ENCODE results near the gene SEC14L6.
"Not testable (repeated sequence)": the region's sequence is repeated elsewhere in the genome, so short reads cannot be mapped to it uniquely, and the experiment has no call there.

The SEC14L6 gene

GRCh38 chr22:30546616-30547015 is at the start of gene SEC14L6:
TSS of gene SEC14L6 (minus strand) at chr22:30546741. CDS start at chr22:30546682, 59 bp downstream.
- FAIRE-seq: no peak

DNA sequence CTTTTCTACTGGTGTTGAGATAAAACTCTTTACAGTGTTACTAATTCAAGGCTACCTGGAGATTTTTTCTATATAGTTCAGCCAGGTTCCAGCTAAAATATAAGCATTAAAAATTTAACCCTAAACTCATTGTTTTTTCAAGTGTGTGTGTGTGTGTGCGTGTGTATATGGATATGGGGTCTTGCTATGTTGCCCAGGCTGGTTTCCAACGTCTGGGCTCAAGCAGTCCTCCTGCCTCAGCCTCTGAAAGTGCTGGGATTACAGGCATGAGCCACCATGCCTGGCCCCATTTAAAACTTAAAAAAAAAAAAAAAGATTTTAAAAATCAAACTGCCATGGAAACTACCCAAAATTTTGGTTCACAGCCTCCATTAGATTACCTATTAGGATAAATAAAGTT is 49.7 kb upstream of the SEC14L6 start:
- FAIRE-seq: no peak

DNA sequence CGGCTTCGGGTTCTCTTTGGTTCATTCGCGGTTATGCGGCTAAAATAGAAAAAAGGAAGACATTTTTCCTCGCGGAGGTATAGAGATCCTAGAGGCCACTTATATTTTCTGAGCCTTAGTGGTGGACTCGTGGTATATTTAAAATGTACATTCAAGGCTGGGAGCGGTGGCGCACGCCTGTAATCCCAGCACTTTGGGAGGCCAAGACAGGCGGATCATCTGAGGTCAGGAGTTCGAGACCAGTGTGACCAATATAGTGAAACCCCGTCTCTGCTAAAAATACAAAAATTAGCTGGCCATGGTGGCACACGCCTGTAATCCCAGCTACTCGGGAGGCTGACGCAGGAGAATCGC is 45.8 kb upstream of the SEC14L6 start:
- not testable (repeated sequence) for FAIRE-seq

DNA sequence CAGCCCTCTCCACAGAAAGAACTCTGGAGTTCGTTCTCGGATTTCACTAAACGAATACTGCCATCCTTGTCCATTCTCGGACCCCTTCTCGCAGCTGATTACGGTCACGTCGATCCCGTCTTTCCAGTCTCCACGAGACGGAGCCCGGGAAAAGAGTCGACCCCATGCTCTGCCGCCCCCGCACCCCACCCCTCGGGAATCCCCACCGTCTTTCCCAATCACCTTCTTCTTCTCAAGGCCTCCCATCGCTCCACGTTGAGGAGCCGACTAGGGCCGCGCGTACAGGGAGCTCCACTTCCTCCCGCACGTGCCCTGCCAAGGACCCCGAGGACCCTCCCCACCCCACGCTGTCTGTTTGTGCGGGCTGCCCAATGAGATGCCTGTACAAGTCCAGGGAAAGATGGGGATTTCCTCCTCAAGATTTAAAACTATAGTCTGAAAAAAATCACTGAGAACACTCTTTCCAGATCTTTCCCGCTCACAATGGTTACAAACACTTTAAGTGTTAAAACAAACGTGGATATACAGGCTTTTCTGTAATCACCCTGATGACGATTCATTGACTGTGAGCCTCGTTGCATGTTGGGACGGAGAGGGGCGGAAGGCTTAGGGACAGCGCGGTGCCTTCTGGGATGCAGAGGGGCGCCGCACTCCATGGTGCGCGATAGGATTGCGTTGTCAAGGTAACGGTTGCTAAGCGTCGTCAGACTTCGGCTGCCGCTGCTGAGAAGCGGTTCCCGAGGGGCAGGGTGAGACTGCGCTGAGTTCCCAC is 45.2 kb upstream of the SEC14L6 start, which contains the start of gene PES1:
Gene PES1, minus strand, starts transcription at position 323 of the 772 bp plus-strand sequence. Its CDS starts 77 bp downstream, at position 246.
- FAIRE-seq: peak; percentile 86

GRCh38 chr22:30591191-30591587 is 44.6 kb upstream of the SEC14L6 start:
- FAIRE-seq: no peak

DNA sequence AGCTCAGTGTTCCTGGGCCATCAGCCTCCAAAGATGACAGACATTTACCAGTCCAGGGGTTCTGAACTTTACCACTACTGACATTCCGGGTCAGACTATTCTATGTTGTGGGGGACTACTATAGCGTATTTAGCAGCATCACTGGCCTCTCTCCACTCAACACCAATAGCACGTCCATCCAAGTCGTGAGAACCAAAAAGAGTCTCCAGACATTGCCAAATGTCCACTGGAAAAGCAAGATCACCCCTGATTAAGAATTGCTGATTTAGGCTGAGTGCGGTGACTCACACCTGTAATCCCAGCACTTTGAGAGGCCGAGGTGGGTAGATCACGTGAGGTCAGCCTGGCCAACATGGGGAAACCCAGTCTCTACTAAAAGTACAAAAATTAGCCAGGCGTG is 39.9 kb upstream of the SEC14L6 start:
- no peak for FAIRE-seq

DNA sequence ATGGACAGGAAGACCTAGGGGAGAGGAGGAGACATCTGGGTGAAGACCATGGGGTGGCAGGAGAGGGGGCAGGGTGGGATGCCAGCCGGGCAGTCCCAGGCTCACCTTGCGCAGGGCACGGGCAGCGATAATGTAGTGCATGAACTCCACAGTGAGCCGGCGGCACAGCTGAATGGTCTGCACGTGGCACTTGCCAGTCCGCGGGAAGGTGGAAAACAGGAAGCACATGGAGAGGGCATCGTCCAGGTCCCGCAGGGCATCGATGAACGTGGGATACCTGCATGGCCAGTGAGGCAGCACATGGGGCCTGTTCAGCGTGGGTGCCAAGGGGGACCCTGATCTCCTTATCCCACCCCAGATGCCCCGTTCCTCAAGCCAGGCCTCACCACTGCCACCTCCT is 37.9 kb upstream of the SEC14L6 start:
- no peak for FAIRE-seq

- no peak for FAIRE-seq
Measured at GRCh38 chr22:30582788-30583545, 36.4 kb upstream of the SEC14L6 start.

DNA sequence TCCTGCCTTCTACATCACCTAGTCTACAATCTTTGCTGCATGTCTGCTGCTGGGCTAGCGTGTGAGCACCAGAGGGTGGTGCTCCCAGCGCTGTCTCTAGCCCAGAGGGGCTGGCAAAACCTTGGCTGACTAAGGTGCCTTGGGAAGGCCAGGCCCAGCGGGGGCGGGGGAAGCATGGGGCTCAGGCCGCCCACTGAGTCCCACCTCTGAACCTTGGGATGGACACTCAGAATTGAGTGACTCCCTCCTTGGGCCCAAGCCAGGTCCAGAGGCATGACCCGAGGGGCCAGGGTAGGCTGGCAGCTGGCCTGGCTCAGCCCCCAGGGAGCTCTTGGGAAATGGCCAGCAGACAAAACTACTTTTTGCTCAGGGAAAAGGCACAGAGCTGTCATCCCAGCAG is 35.5 kb upstream of the SEC14L6 start:
- FAIRE-seq: no peak

- FAIRE-seq: no peak
Measured at GRCh38 chr22:30580896-30581295, 34.4 kb upstream of the SEC14L6 start.

DNA sequence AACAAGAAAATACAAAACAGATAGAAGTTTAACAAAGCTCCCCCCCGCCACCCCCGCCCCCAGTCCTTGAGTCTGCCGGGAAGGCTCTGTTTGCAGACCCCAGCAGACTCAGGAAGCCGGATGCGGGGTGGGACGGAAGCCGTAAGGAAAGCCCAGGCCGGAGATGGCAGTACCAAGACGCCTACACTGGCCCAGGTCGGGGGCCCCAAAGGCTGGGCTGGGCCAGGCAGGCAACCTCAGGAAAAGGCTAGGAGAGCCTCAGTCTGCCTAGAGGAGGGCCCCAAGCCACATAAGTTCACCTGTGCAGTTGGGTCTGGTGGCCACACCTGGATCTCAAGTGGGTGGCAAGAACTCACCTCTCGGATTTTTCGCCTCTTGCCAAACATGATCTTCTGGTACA is 31.9 kb upstream of the SEC14L6 start:
- FAIRE-seq: no peak

DNA sequence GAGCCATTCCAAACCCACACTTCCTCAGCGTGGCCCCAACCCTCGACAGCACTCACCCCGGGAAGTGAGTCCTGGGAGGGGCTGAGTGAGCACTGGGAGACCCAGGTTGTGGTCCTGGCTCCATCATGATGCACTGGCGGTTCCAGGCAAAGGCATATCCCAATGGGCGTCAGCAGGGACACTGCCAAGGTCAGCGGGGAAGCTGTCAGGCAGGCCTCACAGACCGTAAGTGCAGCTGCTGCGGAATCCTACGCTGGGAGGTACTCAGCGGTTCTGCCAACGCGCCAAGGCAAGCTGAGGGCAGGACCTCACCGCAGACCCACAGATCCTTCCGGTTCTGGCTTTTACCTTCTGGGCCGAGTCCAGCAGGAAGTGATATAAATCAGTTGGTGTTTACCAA is 29.3 kb upstream of the SEC14L6 start:
- FAIRE-seq: no peak

DNA sequence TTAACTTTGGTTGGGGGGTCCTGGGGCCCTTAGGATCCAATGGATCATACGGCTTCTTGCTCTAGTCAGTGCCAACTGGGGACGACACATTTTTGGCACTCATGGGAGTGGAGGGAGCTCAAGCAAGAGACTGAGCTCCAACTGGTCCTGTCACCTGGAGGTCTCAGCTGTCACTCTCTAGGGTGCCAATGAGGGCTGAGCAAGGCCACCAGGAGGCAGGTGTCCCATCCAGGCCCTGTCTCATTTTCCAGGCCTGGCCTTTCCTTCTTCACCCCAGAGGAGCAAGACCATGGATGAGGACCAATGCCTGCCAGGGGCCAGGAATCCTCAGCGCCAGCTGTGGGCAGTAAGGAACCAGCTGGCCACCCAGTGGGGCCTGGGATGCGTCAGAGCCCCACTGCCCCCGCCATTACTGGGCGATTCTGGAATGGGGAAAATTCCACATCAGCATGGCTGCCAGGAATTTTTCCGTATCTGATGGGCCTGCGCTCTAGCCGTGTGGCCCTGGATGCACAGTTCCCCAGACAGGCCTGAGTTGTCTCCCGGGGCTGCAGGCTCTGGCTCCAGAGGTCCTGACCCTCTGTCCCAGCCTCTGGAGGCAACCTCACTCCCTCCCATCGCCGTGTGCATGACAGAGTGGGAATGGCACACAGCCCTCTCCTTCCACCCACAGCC is 28.6 kb upstream of the SEC14L6 start:
- FAIRE-seq: no peak

DNA sequence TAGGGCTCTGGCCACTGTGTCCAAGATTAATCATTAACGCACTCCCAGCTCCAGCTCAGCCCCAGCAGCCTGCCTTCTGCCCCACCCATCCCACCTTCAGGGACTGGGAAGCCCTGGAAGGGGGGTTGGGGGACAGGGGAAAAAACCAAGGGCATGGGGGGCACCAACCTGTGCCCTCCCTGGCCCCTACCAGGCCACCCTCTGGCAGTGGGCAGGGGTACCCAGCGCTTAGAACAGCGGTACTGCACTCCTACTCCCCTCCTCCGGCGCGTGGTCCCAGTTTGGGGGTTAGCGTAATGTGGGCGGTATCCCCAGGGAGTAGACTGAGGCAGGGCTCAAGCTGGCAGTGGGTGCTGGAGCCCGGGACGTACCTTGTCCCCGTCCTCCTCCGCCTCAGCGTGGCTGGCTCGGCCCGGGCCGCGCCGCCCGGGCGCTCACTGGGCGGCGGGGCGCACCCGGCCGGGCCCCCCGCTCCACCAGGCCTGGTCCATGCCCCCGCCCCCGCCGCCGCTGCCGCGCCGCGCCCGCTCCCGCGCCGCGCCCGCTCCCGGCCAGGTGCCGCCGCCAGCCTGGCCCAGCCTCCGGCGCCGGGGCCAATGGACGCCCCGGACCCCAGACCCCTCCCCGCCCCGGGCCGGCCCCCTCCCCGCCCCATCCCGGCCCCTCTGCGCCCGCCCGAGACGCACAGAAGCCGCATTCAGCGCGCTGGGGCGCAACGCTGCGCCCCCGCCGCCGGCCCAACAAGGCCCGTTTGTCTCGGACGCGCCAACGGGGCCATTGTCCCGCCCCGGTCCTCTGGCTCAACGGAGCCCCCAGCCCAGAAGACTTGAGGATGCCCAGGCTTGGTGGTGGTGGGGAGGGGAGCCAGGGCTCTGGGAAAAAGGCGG is 27.8 kb upstream of the SEC14L6 start, which contains the start of gene GAL3ST1:
Gene GAL3ST1, minus strand, starts transcription at position 571 of the 887 bp plus-strand sequence. CDS start 17,273 bp downstream, outside the sequence.
- no peak for FAIRE-seq

DNA sequence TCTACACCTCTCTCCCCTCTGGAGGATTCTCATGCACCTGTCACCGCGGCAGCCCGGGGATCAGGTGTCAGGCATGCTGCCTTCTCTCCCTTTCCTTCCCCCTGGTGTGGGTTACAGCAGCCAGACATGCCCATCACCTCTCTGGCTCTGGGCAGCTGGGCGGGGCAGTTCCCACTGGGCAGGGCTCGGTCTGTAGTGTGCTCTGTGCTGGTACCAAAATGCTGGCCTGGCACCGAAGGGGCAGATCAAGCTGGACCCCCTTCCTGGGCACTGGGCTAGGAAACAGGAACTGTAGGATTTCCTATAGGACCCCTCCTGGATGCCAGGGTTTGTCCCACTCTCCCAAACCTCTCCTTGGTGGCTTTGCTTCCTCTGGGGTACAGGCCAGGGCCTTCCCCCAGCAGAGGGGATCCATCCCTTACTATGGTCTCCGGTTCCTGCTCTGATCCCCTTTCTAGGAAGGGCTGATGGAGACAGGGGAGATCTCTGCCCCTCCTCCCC is 27.1 kb upstream of the SEC14L6 start:
- FAIRE-seq: no peak

GRCh38 chr22:30572840-30573593 is 26.5 kb upstream of the SEC14L6 start:
- no peak for FAIRE-seq

DNA sequence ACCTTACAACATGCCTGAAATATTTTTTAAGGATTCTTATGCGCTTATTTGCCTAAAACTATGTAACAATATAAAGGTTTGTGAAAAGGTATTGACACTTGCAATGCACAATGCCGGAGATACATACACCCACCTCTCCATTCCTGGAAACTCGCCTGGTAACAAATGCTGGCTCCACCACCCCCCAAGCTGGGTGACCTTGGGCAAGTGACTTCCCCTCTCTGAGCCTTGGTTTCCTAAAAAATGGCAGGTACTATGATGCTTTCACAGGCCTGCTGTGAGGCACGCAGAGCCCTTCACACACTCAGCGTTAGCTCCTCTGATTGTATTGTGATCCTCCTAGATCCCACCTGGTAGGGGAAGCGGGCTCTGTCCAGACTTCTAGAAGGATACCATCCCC is 25.7 kb upstream of the SEC14L6 start:
- no peak for FAIRE-seq

DNA sequence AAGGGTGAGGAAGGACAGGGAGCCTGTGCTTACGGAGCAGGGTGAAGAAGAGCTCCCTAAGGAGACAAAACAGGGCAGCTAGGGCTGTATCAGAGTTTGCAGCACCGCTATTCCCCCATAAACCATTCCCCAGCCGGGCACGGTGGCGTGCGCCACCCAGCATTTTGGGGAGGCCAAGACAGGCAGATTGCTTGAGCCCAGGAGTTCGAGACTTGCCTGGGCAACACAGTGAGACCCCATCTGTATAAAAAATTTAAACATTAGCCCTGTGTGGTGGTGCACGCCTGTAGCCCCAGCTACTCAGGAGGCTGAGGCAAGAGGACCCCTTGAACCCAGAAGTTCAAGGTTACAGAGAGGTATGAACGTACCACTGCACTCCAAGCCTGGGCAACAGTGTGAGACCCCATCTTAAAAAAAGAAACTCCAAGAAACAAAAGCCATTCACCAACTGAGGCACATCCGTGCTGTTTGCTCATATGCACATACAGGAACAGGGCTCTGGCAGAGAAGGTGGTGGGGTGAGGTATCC is 23.2 kb upstream of the SEC14L6 start:
- no peak for FAIRE-seq

- no peak for FAIRE-seq
Measured at GRCh38 chr22:30568137-30568805, 21.7 kb upstream of the SEC14L6 start.

DNA sequence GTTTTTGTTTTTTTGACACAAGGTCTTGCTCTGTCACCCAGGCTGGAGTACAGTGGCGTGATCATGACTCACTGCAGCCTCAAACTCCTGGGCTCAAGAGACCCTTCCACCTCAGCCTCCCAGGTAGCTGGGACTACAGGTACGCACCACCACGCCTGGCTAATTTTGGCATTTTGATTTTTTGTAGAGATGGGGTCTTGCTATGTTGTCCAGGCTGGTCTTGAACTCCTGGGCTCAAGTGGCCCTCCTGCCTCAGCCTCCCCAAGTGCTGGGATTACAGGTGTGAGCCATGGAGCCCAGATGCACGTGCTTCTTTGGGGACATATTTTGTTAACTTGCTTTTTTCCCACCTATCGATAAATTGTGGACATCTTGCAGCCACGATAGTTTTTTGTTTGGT is 20.7 kb upstream of the SEC14L6 start:
- not testable (repeated sequence) for FAIRE-seq

GRCh38 chr22:30566125-30566524 is 19.6 kb upstream of the SEC14L6 start:
- FAIRE-seq: no peak

Data from colon (tissue), 2 donors.